ENCODE measurements around the gene PAQR6. TPM values are rescaled to one million over a fixed set of nuclear protein-coding genes. Genes with fewer than 3 reads are reported as not detected.

Gene PAQR6
- total and polyA plus RNA-seq, 3 donors from 2014 or later: 3.6 to 10.5 (median 8.0) TPM

DNA sequence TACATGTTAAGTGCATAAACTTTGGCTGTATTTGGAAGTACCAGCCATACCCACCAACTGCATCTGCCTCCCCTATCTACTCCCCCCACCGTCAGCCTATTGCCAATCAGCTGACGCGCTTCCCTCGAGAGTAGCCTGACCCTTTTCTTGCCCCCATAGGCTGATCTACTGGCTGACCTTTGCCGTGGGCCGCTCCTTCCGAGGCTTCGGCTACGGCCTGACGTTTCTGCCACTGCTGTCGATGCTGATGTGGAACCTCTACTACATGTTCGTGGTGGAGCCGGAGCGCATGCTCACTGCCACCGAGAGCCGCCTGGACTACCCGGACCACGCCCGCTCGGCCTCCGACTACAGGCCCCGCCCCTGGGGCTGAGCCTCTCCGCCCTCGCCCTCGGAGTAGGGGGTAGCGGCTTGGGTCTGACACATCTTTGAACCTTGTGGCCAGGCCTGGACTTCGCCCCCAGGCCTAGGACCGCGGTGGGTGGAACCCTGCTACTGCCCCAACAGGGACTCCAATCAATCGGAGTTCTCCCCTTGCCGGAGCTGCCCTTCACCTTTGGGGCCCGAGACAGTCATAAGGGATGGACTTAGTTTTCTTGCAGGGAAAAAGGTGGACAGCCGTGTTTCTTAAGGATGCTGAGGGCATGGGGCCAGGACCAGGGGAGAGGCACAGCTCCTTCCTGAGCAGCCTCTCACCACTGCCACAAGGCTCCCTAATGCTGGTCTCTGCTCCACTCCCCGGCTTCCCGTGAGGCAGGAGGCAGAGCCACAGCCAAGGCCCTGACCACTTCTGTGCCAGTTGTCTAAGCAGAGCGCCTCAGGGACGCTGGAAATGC, 43.6 kb upstream of the PAQR6 start:
- TF ChIP-seq, protein P1, sequence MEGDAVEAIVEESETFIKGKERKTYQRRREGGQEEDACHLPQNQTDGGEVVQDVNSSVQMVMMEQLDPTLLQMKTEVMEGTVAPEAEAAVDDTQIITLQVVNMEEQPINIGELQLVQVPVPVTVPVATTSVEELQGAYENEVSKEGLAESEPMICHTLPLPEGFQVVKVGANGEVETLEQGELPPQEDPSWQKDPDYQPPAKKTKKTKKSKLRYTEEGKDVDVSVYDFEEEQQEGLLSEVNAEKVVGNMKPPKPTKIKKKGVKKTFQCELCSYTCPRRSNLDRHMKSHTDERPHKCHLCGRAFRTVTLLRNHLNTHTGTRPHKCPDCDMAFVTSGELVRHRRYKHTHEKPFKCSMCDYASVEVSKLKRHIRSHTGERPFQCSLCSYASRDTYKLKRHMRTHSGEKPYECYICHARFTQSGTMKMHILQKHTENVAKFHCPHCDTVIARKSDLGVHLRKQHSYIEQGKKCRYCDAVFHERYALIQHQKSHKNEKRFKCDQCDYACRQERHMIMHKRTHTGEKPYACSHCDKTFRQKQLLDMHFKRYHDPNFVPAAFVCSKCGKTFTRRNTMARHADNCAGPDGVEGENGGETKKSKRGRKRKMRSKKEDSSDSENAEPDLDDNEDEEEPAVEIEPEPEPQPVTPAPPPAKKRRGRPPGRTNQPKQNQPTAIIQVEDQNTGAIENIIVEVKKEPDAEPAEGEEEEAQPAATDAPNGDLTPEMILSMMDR (IDR thresholded peaks at IDR 0.05): no peak
- no peak for TF ChIP-seq POLR2A (IDR thresholded peaks at IDR 0.05)
- WGBS, 2 donors: 11% methylated on average over 21 to 37 of the region's 37 CpGs

DNA sequence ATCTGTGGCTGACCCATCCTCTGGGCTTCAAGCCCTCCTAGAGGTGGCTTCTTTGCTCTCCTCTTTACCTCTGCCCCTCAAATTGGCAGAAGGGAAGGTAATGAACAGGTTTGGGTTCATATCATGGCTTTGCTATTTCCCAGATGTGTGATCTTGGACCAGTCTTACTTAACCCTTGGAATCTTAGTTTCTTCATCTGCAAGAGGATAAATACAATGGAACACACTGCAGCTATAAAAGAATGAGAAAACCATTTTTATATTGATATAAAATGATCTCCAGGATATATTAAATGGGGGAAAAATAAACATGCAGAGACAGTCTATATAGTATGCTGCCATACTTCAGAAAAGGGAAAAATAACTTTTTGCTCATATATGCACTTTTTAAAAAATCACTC, 42.0 kb upstream of the PAQR6 start:
- no peak overlapping the region for H3K4me3 ChIP-seq
- no peak for TF ChIP-seq POLR2A (IDR thresholded peaks at IDR 0.05)
- TF ChIP-seq, protein P1 (IDR thresholded peaks at IDR 0.05): no peak
- no peak overlapping the region for H3K27ac ChIP-seq
- H3K36me3 ChIP-seq (ENCODE audit: low read depth, missing control alignments): no peaks in the 10 kb centered on the region
- H3K9me3 ChIP-seq: no peaks in the 10 kb centered on the region
- intact Hi-C loops (cut with DNase I; ENCODE audit: low total_unique reads): no loop called here
- no peaks in the 10 kb centered on the region for H3K27me3 ChIP-seq
- no peak for DNase-seq
- H3K4me1 ChIP-seq: peaks cover 4% of the 10 kb centered on the region

More for the DNA sequence above, 43.6 kb upstream of the PAQR6 start:
- Histone ChIP-seq H3K27me3 (no peaks in the 10 kb centered on the region), H3K4me3 (peak overlapping the region; percentile 44 to 52), H3K27ac (peak overlapping the region; percentile 16 to 75), H3K9me3 (no peaks in the 10 kb centered on the region), H3K4me1 (peaks cover 4% of the 10 kb centered on the region), H3K36me3 (ENCODE audit: low read depth, missing control alignments) (no peaks in the 10 kb centered on the region)
- intact Hi-C loops (cut with DNase I; ENCODE audit: low total_unique reads): no loop called here
- DNase-seq: peak; percentile 91

DNA sequence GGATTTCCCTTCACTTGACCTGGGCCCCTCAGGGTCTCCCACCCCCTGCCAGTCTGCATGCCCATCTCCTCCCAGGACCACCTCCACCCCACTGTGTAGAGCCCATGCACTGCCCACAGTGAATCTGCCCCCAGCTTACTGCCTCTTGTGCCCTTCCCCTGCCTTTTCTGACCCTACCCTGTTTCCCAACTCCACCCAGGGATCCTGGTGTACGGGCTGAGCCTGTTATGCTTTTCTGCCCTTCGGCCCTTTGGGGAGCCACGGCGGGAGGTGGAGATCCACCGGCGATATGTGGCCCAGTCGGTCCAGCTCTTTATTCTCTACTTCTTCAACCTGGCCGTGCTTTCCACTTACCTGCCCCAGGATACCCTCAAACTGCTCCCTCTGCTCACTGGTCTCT, 38.2 kb upstream of the PAQR6 start:
- WGBS, 2 donors: 94 to 96% methylated on average over 8 of the region's 8 CpGs
- TF ChIP-seq POLR2A (IDR thresholded peaks at IDR 0.05): no peak
- TF ChIP-seq, protein P1 (IDR thresholded peaks at IDR 0.05): no peak
- Histone ChIP-seq H3K4me1 (peaks cover 18% of the 10 kb centered on the region), H3K9me3 (no peaks in the 10 kb centered on the region), H3K36me3 (ENCODE audit: low read depth, missing control alignments) (no peaks in the 10 kb centered on the region), H3K4me3 (no peak overlapping the region), H3K27ac (no peak overlapping the region), H3K27me3 (no peaks in the 10 kb centered on the region)
- intact Hi-C loops (cut with DNase I; ENCODE audit: low total_unique reads): no loop called here
- no peak for DNase-seq

DNA sequence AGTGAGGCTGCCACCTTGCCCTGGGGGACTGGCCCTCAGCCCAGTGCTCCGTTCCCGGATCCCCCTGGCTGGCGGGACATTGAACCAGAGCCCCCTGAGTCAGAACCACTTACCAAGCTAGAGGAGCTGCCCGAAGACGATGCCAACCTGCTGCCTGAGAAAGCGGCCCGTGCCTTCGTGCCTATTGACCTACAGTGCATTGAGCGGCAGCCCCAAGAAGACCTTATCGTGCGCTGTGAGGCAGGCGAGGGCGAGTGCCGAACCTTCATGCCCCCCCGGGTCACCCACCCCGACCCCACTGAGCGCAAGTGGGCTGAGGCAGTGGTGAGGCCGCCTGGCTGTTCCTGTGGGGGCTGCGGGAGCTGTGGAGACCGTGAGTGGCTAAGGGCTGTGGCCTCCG, 37.6 kb upstream of the PAQR6 start:
- Histone ChIP-seq H3K36me3 (ENCODE audit: low read depth, missing control alignments) (no peaks in the 10 kb centered on the region), H3K9me3 (no peaks in the 10 kb centered on the region), H3K27me3 (no peaks in the 10 kb centered on the region), H3K4me1 (peaks cover 20% of the 10 kb centered on the region), H3K4me3 (no peak overlapping the region), H3K27ac (no peak overlapping the region)
- no peak for DNase-seq
- TF ChIP-seq POLR2A (IDR thresholded peaks at IDR 0.05): no peak
- TF ChIP-seq, protein P1 (IDR thresholded peaks at IDR 0.05): no peak
- 70 to 92% methylated on average over 5 to 21 of the region's 21 CpGs for WGBS, 2 donors
- intact Hi-C loops (cut with DNase I; ENCODE audit: low total_unique reads): no loop called here

DNA sequence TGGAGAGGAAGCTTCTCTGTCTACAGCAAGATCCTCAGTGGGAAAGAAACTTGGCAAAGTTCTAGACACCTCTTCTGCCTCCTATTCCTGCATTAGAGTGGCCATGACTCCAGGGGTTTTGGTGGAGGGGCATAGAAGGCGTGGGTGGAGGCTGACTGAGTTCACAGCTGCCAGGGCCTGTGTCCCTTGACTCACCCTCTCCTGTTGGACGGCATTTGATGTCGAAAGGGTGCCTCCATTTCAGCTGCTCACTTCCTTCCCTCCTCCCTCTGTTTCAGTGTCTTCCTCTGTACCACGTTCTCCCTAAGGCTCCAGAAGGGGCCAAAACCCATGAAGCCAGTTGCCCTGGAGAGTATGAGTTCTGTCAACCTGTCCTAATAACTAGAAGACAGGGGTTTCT, 36.9 kb upstream of the PAQR6 start:
- Histone ChIP-seq H3K27me3 (no peaks in the 10 kb centered on the region), H3K4me3 (no peak overlapping the region), H3K4me1 (peaks cover 20% of the 10 kb centered on the region), H3K27ac (no peak overlapping the region), H3K36me3 (ENCODE audit: low read depth, missing control alignments) (no peaks in the 10 kb centered on the region), H3K9me3 (no peaks in the 10 kb centered on the region)
- WGBS, 2 donors: 85% methylated on average over 4 of the region's 4 CpGs
- DNase-seq: no peak
- intact Hi-C loops (cut with DNase I; ENCODE audit: low total_unique reads): no loop called here
- TF ChIP-seq POLR2A (IDR thresholded peaks at IDR 0.05): no peak
- TF ChIP-seq, protein P1 (IDR thresholded peaks at IDR 0.05): no peak

Data from testis (tissue), 3 donors.